Measurements from ENCODE around the gene ALDH18A1.
"Not testable (repeated sequence)": the region's sequence is repeated elsewhere in the genome, so short reads cannot be mapped to it uniquely, and the experiment has no call there.

ALDH18A1 gene

GRCh38 chr10:95635319-95635733 is 21.2 kb downstream of the ALDH18A1 start:
- Mint-ChIP-seq H3K36me3 (peaks cover 40% of the 10 kb centered on the region), H3K4me1 (no peaks in the 10 kb centered on the region), H3K27ac (peak overlapping the region; percentile 32), H3K4me3 (no peak overlapping the region), H3K27me3 (no peaks in the 10 kb centered on the region), H3K9me3 (no peaks in the 10 kb centered on the region)
- ATAC-seq (ENCODE audit: low read depth) (no peak), DNase-seq (ENCODE audit: low spot score in 2 of 2) (no peak)

GRCh38 chr10:95628786-95629185 is 27.7 kb downstream of the ALDH18A1 start:
- Mint-ChIP-seq H3K27ac (no peak overlapping the region), H3K27me3 (no peaks in the 10 kb centered on the region), H3K4me1 (no peaks in the 10 kb centered on the region), H3K9me3 (no peaks in the 10 kb centered on the region), H3K4me3 (no peak overlapping the region), H3K36me3 (peaks cover 41% of the 10 kb centered on the region)
- DNase-seq (ENCODE audit: low spot score in 2 of 2) (no peak), ATAC-seq (ENCODE audit: low read depth) (no peak)

- no peak for DNase-seq (ENCODE audit: low spot score in 2 of 2)
- ATAC-seq (ENCODE audit: low read depth), result no peak
- H3K9me3 Mint-ChIP-seq, result no peaks in the 10 kb centered on the region
- no peaks in the 10 kb centered on the region for H3K27me3 Mint-ChIP-seq
- no peaks in the 10 kb centered on the region for H3K4me1 Mint-ChIP-seq
- peaks cover 27% of the 10 kb centered on the region for H3K36me3 Mint-ChIP-seq
- no peak overlapping the region for H3K4me3 Mint-ChIP-seq
- no peak overlapping the region for H3K27ac Mint-ChIP-seq
Observed at GRCh38 chr10:95626500-95626899, 30.0 kb downstream of the ALDH18A1 start.

- not testable (repeated sequence) for H3K4me3 Mint-ChIP-seq; ATAC-seq (ENCODE audit: low read depth); H3K27me3 Mint-ChIP-seq; DNase-seq (ENCODE audit: low spot score in 2 of 2); H3K27ac Mint-ChIP-seq; H3K9me3 Mint-ChIP-seq; H3K4me1 Mint-ChIP-seq
- H3K36me3 Mint-ChIP-seq, result peaks cover 33% of the 10 kb centered on the region
Observed at GRCh38 chr10:95620415-95620814, 36.1 kb downstream of the ALDH18A1 start.

- Mint-ChIP-seq H3K4me1 (no peaks in the 10 kb centered on the region), H3K4me3 (no peak overlapping the region), H3K27me3 (no peaks in the 10 kb centered on the region), H3K27ac (no peak overlapping the region), H3K9me3 (no peaks in the 10 kb centered on the region), H3K36me3 (peaks cover 52% of the 10 kb centered on the region)
- no peak for ATAC-seq (ENCODE audit: low read depth)
- no peak for DNase-seq (ENCODE audit: low spot score in 2 of 2)
Observed at GRCh38 chr10:95618101-95618500, 38.4 kb downstream of the ALDH18A1 start.

GRCh38 chr10:95616446-95616845 is 40.1 kb downstream of the ALDH18A1 start:
- Mint-ChIP-seq H3K9me3 (no peaks in the 10 kb centered on the region), H3K27ac (no peak overlapping the region), H3K4me3 (no peak overlapping the region), H3K4me1 (no peaks in the 10 kb centered on the region), H3K36me3 (peaks cover 53% of the 10 kb centered on the region), H3K27me3 (no peaks in the 10 kb centered on the region)
- ATAC-seq (ENCODE audit: low read depth) (no peak), DNase-seq (ENCODE audit: low spot score in 2 of 2) (no peak)

GRCh38 chr10:95613330-95613729 is 43.2 kb downstream of the ALDH18A1 start:
- ATAC-seq (ENCODE audit: low read depth) (no peak), DNase-seq (ENCODE audit: low spot score in 2 of 2) (no peak)
- Mint-ChIP-seq H3K27me3 (no peaks in the 10 kb centered on the region), H3K4me1 (no peaks in the 10 kb centered on the region), H3K9me3 (no peaks in the 10 kb centered on the region), H3K27ac (no peak overlapping the region), H3K4me3 (no peak overlapping the region), H3K36me3 (peaks cover 56% of the 10 kb centered on the region)

GRCh38 chr10:95610727-95611126 is 45.8 kb downstream of the ALDH18A1 start:
- Mint-ChIP-seq H3K27ac (no peak overlapping the region), H3K36me3 (peaks cover 60% of the 10 kb centered on the region), H3K4me1 (no peaks in the 10 kb centered on the region), H3K9me3 (no peaks in the 10 kb centered on the region), H3K27me3 (no peaks in the 10 kb centered on the region), H3K4me3 (no peak overlapping the region)
- no peak for ATAC-seq (ENCODE audit: low read depth)
- no peak for DNase-seq (ENCODE audit: low spot score in 2 of 2)

- Mint-ChIP-seq H3K4me3 (no peak overlapping the region), H3K4me1 (no peaks in the 10 kb centered on the region), H3K27ac (no peak overlapping the region), H3K27me3 (no peaks in the 10 kb centered on the region), H3K9me3 (no peaks in the 10 kb centered on the region), H3K36me3 (peaks cover 40% of the 10 kb centered on the region)
- DNase-seq (ENCODE audit: low spot score in 2 of 2) (no peak), ATAC-seq (ENCODE audit: low read depth) (no peak)
Observed at GRCh38 chr10:95606922-95607321, 49.6 kb downstream of the ALDH18A1 start.

GRCh38 chr10:95605163-95605562 is 51.3 kb downstream of the ALDH18A1 start:
- Mint-ChIP-seq H3K9me3 (no peaks in the 10 kb centered on the region), H3K27ac (no peak overlapping the region), H3K4me1 (peaks cover 4% of the 10 kb centered on the region), H3K27me3 (no peaks in the 10 kb centered on the region), H3K4me3 (no peak overlapping the region), H3K36me3 (peaks cover 29% of the 10 kb centered on the region)
- DNase-seq (ENCODE audit: low spot score in 2 of 2), result no peak
- no peak for ATAC-seq (ENCODE audit: low read depth)

GRCh38 chr10:95604630-95605029 is 51.9 kb downstream of the ALDH18A1 start:
- Mint-ChIP-seq H3K27me3 (no peaks in the 10 kb centered on the region), H3K4me3 (no peak overlapping the region), H3K27ac (no peak overlapping the region), H3K9me3 (no peaks in the 10 kb centered on the region), H3K4me1 (peaks cover 4% of the 10 kb centered on the region), H3K36me3 (peaks cover 23% of the 10 kb centered on the region)
- DNase-seq (ENCODE audit: low spot score in 2 of 2) (no peak), ATAC-seq (ENCODE audit: low read depth) (no peak)

- Mint-ChIP-seq H3K36me3 (peaks cover 10% of the 10 kb centered on the region), H3K4me3 (no peak overlapping the region), H3K4me1 (peaks cover 4% of the 10 kb centered on the region), H3K9me3 (no peaks in the 10 kb centered on the region), H3K27me3 (no peaks in the 10 kb centered on the region), H3K27ac (no peak overlapping the region)
- no peak for DNase-seq (ENCODE audit: low spot score in 2 of 2)
- ATAC-seq (ENCODE audit: low read depth), result no peak
Observed at GRCh38 chr10:95602382-95602781, 54.1 kb downstream of the ALDH18A1 start.

- ATAC-seq (ENCODE audit: low read depth) (peak; percentile 55), DNase-seq (ENCODE audit: low spot score in 2 of 2) (peak; percentile 21 to 27)
- Mint-ChIP-seq H3K4me3 (no peak overlapping the region), H3K27ac (no peak overlapping the region), H3K27me3 (no peaks in the 10 kb centered on the region), H3K4me1 (peaks cover 4% of the 10 kb centered on the region), H3K9me3 (no peaks in the 10 kb centered on the region), H3K36me3 (peaks cover 5% of the 10 kb centered on the region)
Observed at GRCh38 chr10:95601116-95601719, 55.3 kb downstream of the ALDH18A1 start.

GRCh38 chr10:95600158-95600557 is 56.4 kb downstream of the ALDH18A1 start:
- H3K36me3 Mint-ChIP-seq, result no peaks in the 10 kb centered on the region
- H3K9me3 Mint-ChIP-seq, result no peaks in the 10 kb centered on the region
- ATAC-seq (ENCODE audit: low read depth), result no peak
- H3K4me3 Mint-ChIP-seq, result no peak overlapping the region
- H3K27ac Mint-ChIP-seq, result no peak overlapping the region
- no peaks in the 10 kb centered on the region for H3K27me3 Mint-ChIP-seq
- no peak for DNase-seq (ENCODE audit: low spot score in 2 of 2)
- H3K4me1 Mint-ChIP-seq, result peaks cover 4% of the 10 kb centered on the region

- ATAC-seq (ENCODE audit: low read depth), result no peak
- H3K9me3 Mint-ChIP-seq, result no peaks in the 10 kb centered on the region
- DNase-seq (ENCODE audit: low spot score in 2 of 2), result no peak
- H3K27ac Mint-ChIP-seq, result no peak overlapping the region
- no peaks in the 10 kb centered on the region for H3K36me3 Mint-ChIP-seq
- peaks cover 4% of the 10 kb centered on the region for H3K4me1 Mint-ChIP-seq
- H3K4me3 Mint-ChIP-seq, result no peak overlapping the region
- H3K27me3 Mint-ChIP-seq, result peaks cover 4% of the 10 kb centered on the region
Observed at GRCh38 chr10:95597788-95598187, 58.7 kb downstream of the ALDH18A1 start.
